ENCODE measurements around the gene UBE2Q1.
"Not testable (repeated sequence)": the region's sequence is repeated elsewhere in the genome, so short reads cannot be mapped to it uniquely, and the experiment has no call there.

Gene UBE2Q1

DNA sequence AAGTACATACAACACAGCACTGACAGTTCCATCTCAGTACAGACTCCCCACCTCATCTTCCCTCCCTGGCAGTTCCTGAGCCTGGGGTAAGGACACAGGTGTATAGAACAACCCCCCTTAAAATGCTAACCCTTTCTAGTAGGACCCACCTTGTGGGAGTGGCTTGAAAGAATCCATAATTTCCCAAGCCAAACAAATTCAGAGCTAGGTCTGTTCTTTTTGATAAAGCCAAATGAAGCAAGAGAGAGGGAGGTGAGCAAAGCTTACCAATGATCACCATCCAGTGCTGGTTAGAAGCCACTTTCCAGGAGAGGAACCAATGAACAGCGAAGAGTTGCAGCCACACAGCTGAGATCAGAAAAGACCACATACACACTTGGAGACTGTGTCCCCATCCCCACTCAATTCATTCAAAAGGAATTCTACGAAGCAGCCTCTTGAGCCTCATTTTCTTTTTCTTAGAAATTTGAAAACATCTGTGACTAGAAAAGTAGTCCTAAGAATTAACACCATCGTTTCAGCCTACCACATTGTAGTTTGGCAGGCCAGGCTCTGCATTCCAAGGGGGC lies 9.2 kb downstream of the UBE2Q1 start:
- no peak for DNase-seq

DNA sequence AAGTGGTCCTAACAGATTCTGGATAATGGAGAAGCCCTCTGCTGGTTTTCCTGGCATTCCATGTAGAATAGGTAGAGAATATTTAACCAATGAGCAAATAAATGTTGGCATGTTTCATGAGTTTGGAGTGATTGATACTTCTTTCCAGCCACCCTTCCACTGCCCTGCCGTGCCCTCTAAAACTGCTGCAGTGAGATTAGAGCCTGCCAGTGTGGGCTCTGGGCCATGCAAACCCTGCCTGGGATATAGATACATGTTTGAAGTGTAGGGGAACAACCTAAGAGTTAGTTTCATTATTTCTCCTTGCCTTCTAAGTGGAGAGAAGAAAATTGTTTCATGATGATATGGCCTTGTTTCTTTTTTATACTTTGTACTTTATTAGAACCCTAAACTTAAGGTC lies 10.4 kb downstream of the UBE2Q1 start:
- no peak for DNase-seq

DNA sequence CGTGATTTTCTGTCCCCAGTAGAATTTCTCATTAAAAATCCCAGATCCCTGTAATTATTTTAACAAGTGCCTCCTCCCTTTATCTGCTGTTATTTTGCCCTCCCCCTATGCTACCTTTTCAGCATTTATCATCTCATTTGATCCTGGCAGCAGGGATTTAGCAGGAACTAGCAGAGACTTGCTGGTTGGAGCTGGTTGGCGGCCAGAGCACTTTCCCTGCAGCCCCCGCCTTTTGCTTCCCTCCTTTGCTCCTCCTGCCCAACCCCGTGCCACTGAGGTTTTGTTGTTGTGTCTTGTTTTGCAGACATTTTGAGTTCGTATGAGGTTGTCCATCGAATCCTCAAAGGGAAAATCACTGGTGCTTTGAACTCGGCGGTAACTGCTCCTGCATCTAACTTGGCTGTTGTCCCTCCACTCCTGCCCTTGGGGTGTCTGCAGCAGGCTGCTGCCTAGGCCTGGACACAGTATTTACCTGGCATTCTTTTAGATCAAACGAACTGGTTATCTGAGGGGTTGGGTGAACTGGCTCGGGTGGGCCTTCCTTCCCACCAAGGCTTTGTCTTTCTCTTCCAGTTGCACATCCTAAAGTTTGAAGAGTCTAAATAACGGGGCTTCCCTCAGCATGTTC lies 11.2 kb downstream of the UBE2Q1 start:
- no peak for DNase-seq

DNA sequence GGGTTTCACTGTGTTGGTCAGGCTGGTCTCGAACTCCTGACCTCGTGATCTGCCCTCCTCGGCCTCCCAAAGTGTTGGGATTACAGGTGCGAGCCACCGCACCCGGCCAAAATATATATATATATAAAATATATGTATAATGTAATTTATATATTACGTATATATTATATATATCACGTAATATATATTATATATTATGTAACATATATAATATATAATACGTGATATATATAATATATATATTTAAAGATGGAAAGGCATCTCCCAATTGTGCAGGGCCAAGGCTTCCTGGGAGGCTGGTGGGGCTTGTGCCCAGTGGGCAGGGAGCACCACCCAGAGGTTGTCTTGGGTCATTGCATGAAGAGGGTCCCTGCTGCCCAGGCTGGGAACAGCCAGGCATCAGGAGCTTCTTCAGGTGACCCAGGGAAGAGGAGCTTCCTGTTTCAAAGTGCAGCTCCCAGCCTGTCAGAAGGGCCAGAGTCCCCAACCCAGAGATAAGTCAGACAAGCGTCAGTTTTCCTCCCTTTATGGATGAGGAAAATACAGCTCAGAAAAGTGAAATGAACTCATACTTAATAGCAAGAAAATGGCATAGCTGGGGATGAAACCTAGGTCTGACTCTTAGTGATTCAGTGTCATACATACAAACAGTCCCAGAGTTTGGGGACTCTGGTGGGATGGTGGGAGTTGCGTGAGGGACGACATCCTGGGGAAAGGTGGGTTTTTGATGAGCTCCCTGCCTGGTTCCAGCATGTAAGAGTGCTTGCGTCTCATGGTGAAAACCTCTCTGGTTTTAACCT lies 12.0 kb downstream of the UBE2Q1 start:
- peak; percentile 7 to 25 for DNase-seq

DNA sequence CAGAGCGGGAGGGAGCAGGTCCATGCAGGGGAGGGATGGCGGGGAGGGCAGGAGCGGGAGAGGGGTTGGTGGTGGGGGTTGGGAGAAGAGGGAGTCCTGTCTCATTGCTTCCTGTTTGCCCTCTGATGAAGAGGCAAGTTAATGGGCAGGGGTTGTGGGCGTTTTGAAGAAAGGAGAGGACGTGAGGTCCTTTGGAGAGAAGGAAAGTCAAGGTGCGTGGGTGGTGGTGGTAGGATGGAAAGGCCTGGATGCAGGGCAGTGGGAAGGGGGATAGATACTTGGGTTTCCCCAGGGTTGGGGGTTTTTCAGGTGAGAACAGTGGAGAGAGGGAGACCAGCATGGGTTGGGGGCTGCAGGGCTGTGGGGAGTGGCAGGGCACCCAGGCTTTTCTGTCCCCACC lies 17.2 kb downstream of the UBE2Q1 start:
- no peak for DNase-seq

DNA sequence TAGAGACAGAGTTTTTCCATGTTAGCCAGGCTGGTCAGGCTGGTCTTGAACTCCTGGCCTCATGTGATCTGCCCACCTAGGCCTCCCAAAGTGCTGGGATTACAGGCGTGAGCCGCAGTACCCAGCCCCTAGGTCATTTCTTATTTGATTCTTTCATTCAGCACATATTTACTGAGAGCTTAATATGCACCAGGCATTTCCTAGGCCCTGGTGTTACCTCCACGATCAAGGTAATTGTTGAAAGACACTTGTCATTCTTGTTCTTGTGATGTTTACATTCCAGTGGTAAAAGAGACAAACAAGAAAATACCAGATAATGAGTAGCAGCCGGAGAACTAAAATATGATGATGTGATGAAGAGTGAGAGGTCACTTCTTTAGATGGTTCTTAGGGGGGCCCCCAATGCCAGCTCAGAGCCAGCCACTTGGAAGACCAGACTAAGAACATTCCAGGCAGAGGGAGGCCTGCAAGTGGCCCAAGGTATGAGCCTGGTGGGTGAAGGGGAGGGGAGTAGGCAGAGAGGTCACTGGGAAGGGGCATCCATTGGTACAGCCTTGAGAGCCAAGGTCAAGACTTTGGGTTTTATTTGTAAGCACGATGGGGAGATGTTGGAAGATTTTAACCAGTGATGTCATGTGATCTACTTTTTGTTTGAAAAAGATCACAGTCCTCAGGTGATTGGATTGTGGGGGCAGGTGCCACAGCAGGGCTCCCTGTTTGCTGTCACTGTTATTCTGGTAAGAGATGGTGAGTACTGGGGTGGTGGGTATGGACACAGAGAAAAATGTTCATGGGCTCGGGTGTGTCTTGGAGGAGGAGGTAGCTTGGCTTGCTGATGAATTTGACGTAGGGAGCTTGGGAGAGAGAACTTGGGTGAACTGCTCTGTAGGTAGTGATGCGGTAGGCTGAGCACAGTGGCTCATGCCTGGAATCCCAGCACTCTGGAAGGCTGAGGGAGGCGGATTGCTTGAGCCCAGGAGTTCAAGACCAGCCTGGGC lies 18.7 kb downstream of the UBE2Q1 start:
- no peak for DNase-seq

DNA sequence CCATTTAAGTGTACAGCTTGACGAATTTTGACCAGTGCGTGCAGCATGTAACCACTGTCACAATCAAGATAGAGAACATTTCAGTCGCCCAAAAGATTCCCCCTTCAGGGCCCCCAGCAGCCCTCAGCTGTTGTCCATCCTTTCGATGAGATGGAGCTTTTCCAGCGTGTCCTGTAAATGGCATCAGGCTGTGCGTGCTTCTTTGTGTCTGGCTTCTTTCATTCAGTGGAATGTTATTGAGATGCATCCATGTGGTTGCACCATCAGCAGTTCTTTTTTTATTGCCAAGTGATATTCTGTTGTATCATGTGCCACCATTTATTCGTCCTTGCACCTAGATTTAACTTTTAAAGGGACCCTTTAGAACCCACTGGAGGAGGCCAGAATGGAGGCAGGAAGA lies 21.9 kb downstream of the UBE2Q1 start:
- no peak for DNase-seq

DNA sequence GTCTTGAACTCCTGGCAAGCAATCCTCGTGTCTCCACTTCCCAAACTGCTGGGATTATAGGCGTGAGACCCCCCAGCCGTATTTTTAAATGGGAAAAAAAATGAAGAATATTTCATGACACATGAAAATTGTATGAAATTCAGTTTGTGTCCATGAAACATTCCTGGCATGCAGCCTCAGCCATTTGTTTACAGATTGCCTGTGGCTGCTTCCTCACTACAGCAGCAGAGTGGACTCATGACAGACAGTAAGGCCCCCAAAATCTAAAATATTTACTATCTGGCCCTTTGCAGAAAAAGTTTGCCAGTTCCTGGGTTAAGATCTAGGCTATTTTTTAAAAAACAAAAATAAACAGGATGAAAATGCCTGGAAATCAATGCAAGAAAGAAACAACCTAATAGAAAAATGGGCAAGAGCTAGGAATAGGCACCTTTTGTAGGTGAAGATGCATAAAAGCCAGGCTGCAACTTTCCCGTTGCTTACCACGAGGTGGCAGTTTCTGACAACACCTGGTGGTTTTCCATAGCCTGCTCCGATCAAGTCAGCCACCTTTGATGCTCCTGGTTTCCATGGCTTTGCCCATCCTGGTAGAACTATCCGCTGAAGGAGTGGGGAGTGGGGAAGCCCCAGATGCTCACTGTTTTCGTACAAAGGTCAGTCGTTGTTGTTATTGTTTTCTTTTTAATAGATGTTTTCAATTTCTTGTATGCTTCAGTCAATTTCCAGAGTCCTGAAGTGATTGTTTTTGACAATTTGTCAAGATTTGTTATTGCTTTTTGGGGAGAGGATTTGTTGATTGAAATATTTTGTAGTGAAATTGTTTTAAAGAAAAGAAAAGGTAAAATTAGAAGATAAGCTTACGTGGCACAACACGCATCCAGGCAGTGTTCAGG lies 24.3 kb downstream of the UBE2Q1 start:
- no peak for DNase-seq

DNA sequence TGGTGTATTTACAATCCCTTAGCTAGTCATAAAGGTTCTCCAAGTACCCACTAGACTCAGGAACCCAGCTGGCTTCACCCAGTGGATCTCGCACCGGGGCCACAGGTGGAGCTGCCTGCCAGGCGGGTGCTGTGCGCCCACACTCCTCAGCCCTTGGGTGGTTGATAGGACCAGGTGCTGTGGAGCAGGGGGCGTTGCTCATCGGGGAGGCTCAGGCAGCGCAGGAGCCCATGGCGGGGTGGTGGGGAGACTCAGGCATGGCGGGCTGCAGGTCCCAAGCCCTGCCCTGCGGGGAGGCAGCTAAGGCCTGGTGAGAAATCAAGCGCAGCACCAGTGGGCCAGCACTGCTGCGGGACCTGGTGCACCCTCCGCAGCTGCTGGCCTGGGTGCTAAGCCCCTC lies 26.5 kb downstream of the UBE2Q1 start:
- not testable (repeated sequence) for DNase-seq

DNA sequence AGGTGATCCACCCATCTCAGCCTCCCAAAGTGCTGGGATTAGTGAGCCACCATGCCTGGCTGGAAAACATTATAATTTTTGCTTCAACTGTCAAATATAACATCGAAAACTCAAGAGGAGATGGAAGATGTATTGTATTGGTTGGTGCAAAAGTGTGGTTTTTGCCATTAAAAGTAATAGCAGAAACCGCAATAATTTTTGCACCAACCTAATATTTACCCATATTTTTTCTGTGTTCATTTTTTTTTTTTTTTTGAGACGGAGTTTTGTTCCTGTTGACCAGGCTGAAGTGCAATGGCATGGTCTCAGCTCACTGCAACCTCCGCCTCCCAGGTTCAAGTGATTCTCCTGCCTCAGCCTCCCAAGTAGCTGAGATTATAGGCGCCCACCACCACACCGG lies 29.2 kb downstream of the UBE2Q1 start:
- DNase-seq, result no peak

DNA sequence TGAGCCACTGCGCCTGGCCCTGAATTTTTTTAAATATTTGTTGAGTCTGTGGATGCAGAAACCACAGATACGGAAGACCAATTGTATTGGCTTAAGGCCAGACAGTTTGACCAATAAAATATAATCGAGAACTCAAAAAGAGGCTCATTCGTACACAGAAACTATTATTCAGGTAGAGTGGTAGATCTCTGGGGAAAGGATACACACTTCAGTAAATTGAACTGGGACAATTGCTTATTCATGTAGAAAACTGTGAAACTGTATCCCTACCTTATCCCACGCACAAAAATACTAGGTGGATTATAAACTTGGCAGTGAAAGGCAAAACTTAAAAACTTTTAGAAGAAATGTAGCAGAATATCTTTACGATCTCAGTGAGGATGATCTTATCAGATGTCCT lies 31.3 kb downstream of the UBE2Q1 start:
- DNase-seq, result no peak

DNA sequence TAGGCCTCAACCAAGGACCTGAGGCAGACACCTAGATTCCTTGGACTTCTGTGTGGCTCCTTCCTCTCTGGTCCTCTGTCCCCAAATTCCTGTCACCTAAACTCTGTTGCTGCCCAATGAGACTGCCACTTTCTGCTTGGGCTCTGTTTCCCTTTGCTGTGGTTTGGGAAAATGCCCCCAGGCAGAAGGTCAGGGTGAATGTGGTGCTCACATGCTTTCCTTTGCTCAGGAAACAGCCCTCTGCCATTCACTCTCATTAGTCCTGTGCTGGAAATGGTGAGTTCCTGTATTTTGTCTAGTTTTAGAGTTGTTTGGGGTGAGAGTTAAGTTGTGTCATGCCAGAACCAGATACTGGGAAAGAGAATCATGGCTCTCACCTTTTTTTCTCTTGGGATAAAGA lies 33.6 kb downstream of the UBE2Q1 start:
- DNase-seq, result no peak

DNA sequence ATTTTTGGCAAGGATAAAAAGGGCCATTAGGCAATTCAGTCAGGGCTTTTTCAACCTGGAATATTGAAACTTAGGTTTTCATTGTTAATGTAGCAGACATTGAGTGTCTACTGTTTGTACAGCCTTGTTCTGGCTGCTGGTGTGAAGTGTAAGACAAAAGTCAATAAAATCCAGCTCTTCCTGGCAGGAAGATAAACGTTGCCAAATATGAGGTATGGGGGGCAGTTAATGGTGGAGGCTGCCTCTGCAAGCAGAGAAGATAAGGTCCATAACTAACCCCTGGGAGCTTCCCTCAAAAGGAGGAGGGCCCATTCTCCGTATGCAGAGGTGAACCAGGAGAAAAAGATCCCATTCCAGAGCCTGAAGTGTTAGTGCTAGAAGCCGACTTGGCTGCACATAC lies 36.8 kb downstream of the UBE2Q1 start:
- no peak for DNase-seq

DNA sequence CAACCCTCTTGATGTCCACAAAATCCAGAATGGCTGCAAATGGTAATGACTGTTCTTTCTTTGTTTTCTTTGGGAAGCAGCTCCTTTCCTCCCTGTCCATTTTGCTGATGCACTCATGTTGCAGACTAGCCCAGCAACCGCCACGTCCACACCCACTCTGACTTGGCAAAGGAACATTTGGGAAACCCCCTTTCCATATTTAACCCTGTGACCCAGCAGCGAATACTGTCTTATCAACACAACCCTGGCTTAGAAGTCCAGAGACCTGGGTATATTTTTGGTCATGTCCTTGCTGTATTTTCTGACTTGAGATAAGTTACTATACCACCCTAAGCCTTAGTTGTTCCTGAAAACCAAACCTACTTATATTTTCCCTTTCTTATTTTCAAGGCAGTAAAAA lies 38.1 kb downstream of the UBE2Q1 start:
- DNase-seq, result no peak

DNA sequence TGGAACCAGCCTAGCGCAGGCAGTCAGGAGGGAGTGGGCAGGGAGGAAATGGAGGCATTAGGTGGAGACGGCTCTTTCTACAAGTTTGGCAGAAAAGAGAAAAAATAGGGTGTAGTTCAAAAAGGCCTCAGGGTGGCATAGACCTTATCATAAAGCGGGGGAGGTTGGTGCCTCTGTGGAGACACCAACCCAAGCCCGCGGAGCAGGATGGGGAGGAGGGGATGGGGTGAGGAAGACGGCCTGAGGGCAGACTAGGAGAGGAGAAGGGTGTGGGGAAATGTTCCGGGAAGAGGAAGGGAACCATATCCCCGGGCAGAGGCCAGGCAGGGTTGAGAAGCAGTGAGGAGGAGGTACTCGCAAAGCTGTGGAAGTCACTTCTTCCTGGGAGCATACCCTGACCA lies 38.9 kb downstream of the UBE2Q1 start:
- no peak for DNase-seq

DNA sequence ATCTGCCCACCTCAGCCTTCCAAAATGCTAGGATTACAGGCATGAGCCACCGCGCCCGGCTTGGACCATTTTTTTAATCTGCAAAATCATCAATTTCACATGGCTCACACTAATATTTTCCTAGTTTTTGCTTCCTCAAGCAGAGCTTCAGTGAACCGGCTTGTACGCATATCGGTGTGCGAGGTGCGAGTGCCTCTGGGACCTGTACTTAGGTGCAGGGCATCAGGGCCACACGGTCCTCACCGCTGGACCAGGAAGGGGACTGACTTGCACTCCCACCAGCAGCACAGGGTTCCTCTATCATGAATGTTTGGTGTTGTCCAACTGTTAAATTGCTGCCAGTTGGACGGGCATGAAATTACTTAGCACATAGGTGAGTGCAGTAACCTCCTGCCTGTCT lies 40.8 kb downstream of the UBE2Q1 start:
- DNase-seq, result no peak

DNA sequence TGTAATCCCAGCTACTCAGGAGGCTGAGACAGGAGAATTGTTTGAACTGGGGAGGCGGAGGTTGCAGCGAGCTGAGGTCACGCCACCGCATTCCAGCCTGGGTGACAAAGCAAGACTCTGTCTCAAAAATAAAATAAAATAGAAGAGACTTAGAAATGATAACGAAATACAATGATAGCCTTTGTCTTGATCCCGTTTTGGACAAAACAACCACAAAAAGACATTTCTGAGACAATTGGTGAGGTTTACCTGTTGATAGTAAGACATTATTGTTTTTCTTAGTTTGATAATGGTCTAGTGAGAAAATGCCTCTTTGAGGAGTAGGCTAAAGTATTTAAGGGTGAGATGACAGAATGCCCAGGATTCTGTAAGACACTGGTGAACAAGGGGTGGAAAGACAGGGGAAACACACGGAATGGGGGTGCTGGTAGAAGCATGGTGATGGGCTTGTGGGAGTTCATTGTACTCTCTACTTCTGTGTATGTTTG lies 44.4 kb downstream of the UBE2Q1 start:
- no peak for DNase-seq

DNA sequence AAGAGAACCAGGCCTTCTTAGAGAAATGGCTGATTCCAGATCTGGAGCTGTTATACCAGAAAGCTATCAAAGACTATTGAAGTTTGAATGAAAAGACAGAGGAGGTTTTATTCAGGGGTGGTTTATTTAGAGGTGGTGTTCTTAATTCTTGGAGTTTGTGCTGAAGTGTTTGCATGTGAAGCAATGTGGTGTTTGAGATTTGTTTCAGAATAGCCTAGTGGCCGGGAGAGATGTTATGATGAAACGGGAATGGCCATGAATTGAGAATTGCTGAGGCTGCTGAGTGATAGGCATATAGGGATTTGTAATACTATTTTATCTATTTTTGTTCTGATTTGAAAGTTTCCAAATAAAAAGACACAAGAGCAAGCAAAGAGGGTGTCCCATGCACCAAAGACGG lies 45.7 kb downstream of the UBE2Q1 start:
- no peak for DNase-seq

DNA sequence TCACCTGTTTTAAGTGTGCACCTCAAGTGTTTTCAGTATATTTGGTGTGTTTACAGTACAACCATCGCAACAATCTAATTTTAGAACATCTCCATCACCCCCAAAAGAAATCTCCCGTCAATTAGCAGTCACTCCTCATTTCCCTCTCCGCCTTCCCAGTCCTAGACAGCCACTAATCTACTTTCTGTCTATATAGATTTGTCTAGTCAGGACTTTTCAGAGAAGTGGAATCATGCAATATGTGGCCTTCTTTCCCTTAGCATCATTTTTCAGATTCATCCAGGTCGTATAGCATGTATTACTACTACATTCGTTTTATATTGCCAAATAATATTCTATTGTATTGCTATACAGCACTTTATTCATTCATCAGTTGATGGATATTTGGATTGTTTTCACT lies 54.6 kb downstream of the UBE2Q1 start:
- DNase-seq, result no peak

DNA sequence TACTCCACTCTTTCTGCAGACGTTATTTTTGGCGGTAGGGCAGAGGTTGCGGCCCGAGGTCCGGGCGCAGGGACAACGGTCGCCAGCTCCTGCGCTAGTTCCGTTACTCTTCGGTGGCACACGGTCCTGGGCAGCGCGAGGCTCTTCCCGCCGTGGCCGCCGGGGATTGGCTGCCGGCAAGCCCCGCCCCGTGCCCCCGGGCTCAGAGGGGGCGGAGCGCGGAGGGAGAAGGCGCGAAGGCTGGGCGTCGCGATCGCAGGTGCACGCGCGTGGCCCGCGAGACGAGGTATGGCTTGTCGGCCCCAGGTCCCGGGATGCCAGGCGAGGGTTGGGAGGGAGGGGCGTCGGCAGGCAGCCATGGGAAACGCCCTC lies 55.7 kb downstream of the UBE2Q1 start:
- no peak for DNase-seq

DNA sequence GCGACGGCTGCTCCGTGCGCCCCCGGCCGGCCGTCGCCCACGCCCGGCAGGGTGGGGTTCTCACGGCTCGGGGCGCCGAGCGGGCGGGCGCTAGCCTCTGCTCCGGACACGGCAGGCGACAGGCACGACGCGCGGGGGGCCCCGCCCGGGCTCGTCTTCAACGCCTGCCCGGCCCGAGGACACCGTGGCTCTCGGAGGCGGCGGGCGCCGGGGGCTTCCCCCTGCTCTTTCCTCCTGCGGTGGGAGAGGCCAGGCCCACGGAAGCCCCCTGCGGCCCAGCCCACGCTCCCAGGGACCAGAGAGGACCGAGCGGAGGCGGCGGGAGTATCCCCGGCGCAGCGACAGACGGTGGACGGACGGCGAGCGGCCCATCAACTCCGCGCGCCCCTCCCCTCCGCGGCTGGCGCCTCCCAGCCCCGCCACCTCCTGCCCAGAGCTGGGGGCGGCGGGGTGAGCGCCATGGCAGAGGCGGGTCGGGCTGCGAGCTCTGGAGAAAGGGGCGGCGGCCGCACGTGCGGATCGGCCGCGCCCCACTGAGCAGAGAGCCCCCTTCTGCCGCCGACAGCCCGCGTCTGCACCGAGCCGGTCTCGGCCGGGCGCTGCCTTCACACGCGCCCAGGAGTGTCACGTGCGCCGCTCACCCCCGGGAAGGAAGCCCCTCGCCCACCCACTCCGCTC lies 56.3 kb downstream of the UBE2Q1 start, which contains the start of the genes SHE and TDRD10:
TSS of gene SHE (minus strand) at position 347 of the 678 bp plus-strand sequence. CDS start 386 bp downstream, outside the sequence.
TSS of gene TDRD10 (plus strand) at position 154 of the 678 bp plus-strand sequence. CDS start 4,685 bp downstream, outside the sequence.
- DNase-seq, result no peak

Measured in bone marrow (tissue), 2 donors.